ENCODE measurements around the gene DIP2A.

DNA sequence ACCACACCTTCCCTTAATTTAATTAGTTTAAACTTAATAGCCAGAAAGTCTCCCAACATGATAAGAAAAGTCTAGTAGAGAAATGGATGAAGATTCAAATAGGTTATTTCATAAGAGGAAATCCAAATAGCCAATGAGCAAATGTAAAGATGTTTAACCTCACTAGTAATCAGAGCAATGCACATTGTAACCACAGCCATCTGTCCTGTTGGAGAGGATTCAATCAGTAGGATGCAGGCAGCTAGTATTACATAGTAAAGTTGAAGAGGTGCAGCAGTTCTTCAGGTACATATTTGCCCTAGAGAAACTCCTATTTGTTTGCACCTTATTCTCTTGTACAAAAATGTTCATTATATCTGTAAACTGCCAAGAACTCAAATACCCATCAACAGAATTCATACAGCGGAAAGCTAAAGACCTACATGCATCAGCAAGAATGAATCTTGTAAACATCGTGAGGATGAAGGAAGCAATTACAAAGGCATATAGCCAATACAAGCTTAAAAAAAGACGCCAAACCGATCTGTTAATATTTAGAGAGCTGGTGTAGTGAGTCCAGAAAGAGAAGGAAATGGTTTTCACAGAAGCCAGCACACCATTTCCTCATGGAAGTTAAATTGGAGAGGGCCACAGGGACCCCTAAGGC is 27.9 kb downstream of the DIP2A start:
- TF ChIP-seq, protein P1, sequence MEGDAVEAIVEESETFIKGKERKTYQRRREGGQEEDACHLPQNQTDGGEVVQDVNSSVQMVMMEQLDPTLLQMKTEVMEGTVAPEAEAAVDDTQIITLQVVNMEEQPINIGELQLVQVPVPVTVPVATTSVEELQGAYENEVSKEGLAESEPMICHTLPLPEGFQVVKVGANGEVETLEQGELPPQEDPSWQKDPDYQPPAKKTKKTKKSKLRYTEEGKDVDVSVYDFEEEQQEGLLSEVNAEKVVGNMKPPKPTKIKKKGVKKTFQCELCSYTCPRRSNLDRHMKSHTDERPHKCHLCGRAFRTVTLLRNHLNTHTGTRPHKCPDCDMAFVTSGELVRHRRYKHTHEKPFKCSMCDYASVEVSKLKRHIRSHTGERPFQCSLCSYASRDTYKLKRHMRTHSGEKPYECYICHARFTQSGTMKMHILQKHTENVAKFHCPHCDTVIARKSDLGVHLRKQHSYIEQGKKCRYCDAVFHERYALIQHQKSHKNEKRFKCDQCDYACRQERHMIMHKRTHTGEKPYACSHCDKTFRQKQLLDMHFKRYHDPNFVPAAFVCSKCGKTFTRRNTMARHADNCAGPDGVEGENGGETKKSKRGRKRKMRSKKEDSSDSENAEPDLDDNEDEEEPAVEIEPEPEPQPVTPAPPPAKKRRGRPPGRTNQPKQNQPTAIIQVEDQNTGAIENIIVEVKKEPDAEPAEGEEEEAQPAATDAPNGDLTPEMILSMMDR (IDR thresholded peaks at IDR 0.05; ENCODE audit: borderline replicate concordance, extremely low read depth, low read length, poor library complexity, severe bottlenecking) = no peak
- no peak for TF ChIP-seq EZH2 (IDR thresholded peaks at IDR 0.05; ENCODE audit: borderline replicate concordance, low read depth, low read length, severe bottlenecking)

Data from DND-41 (cell line).